Coronary artery (tissue), 2 donors: ENCODE data around the gene ECEL1.

Experiments
- DNase-seq: peaks from one replicate; pipeline ENCODE4 v3.0.0-alpha.2; 2017; ENCODE audit warnings: low spot score
- H3K27ac ChIP-seq, 2 donors: fragments of 200-600 bp; sonication (generic); one replicate each; pipeline ENCODE4 v1.5.1; 2016 to 2019
- H3K4me3 ChIP-seq: fragments of 200-600 bp; sonication (generic); 2 replicates; pipeline ENCODE4 v1.5.1; 2016; ENCODE audit warnings: mild to moderate bottlenecking, moderate library complexity
- TF ChIP-seq, protein P1 (sequence below): fragments of 200-600 bp; sonication (generic); IDR thresholded peaks from one replicate; pipeline ENCODE4 v1.5.1; 2019; ENCODE audit warnings: antibody characterized with exemption

Gene ECEL1

DNA sequence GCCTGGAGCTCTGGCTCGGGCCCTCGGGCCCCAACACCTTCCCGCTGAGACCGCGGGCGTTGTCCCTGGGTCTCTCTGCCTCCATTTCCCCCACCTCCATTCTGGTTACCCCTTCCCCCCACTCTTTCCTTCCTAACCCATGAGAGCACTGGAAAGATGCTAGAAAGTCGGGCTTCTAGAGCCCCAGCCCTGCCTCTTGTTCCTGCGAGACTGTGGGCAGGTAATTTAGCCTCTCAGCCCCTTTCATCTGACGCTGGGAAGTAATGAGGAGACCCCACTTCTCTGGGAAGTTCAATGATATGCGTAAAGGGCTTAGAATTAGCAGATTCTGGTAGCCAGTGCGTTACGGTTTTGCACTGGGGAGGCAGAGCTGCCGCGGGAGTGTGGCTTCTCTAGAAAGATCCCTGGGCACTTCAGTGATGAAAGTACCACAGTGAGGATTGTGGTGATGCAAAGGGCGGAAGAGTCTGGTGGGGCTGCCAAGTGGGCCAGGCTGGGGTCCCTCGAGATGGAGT is 16.2 kb upstream of the ECEL1 start:
- Histone ChIP-seq H3K27ac (no peak overlapping the region), H3K4me3 (peak overlapping the region; percentile 78)
- TF ChIP-seq, protein P1, sequence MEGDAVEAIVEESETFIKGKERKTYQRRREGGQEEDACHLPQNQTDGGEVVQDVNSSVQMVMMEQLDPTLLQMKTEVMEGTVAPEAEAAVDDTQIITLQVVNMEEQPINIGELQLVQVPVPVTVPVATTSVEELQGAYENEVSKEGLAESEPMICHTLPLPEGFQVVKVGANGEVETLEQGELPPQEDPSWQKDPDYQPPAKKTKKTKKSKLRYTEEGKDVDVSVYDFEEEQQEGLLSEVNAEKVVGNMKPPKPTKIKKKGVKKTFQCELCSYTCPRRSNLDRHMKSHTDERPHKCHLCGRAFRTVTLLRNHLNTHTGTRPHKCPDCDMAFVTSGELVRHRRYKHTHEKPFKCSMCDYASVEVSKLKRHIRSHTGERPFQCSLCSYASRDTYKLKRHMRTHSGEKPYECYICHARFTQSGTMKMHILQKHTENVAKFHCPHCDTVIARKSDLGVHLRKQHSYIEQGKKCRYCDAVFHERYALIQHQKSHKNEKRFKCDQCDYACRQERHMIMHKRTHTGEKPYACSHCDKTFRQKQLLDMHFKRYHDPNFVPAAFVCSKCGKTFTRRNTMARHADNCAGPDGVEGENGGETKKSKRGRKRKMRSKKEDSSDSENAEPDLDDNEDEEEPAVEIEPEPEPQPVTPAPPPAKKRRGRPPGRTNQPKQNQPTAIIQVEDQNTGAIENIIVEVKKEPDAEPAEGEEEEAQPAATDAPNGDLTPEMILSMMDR = no peak
- DNase-seq = no peak

- peak overlapping the region; percentile 78 for H3K4me3 ChIP-seq
- TF ChIP-seq, protein P1 = no peak
- no peak overlapping the region for H3K27ac ChIP-seq
- no peak for DNase-seq
Measured at GRCh38 chr2:232502911-232503808, 15.5 kb upstream of the ECEL1 start.

- Histone ChIP-seq H3K4me3 (peak overlapping the region; percentile 78), H3K27ac (no peak overlapping the region)
- no peak for DNase-seq
- TF ChIP-seq, protein P1 = no peak
Measured at GRCh38 chr2:232502511-232502910, 14.9 kb upstream of the ECEL1 start.

DNA sequence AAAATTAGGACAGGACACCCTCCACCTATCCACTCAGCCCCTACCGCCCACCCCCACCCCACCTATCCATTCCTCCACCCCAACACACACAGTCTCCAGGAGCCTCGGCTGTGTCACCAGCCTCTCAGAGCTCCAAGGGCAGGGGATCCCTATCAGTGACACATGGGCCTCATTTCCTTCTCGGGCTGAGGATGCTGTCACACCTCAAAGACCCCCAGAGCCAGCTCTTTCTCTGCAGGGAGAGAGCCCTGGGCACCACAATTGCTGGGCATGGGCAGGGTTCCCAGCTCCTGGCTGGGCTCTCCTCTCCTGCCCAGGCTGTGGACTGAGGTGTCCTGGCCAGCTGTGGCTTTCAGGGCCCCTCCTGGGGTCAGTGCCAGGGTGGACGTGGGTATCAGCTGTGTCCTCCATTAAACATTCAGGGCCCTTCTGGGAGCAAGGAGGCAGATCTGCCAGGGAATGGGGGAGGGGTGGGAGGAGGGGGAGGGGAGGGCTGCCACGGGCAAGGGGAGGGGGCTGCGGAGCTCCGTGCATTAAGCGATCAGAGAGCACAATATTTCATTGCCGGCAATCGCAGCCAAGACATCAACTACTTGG is 14.3 kb upstream of the ECEL1 start:
- H3K27ac ChIP-seq = no peak overlapping the region
- TF ChIP-seq, protein P1 = no peak
- no peak for DNase-seq
- H3K4me3 ChIP-seq = no peak overlapping the region

DNA sequence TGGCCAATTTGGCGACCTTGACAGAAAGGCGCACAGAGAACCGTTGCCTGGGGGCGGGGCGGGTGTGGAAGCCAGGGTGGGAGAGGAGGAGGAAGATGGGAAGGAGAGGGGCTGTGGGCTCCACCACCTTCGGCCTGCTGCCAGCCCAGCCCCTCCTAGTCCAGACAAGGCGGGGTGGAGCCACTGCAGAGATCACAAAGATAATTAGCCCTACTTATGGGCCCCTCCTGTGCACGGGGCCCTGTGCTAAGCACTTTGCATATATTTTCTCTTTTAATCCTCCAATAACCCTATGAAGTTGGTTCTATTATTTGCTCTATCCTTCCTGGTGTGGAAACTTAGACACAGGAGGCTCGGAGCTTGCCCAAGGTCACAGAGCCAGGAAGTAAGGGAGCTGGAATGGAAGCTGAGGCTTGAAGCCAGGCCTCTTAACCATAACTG is 13.7 kb upstream of the ECEL1 start:
- no peak overlapping the region for H3K27ac ChIP-seq
- TF ChIP-seq, protein P1 = no peak
- DNase-seq = no peak
- H3K4me3 ChIP-seq = no peak overlapping the region

- DNase-seq = no peak
- TF ChIP-seq, protein P1 = no peak
- H3K27ac ChIP-seq = no peak overlapping the region
Measured at GRCh38 chr2:232498452-232498851, 10.8 kb upstream of the ECEL1 start.

More at GRCh38 chr2:232498452-232498851, 10.8 kb upstream of the ECEL1 start:
- H3K4me3 ChIP-seq = no peak overlapping the region
